Lower leg skin (tissue), 4 donors: ENCODE results near the gene PRRT1B. TPM values are rescaled to one million over a fixed set of nuclear protein-coding genes. Genes with fewer than 3 reads are reported as not detected.

Experiments
- DNase-seq, 2 donors: peaks; one replicate each; pipeline ENCODE4 v3.0.0-alpha.2; 2019; ENCODE audit warnings: low spot score in 2 of 2
- H3K4me3 ChIP-seq: fragments of 200-600 bp; sonication (generic); 2 replicates; pipeline ENCODE4 v1.5.1; 2017; ENCODE audit warnings: mild to moderate bottlenecking, low read depth; ENCODE audit not compliant: poor library complexity, severe bottlenecking
- POLR2A ChIP-seq, 2 donors: fragments of 450-650 bp; IDR thresholded peaks; one replicate each; pipeline ENCODE4 v1.6.1; 2016 to 2017; ENCODE audit warnings: antibody characterized with exemption in 2 of 2, mild to moderate bottlenecking in 1 of 2, moderate library complexity in 1 of 2
- WGBS, 2 donors: methylation state at CpG; one replicate each; pipeline ENCODE4 v1.1.5; 2018; 5-methylcytosine and 5-hydroxymethylcytosine counted together
- intact Hi-C: fragments of 100-400 bp; cut with DNase I; formaldehyde crosslinking; loops from one replicate; pipeline ENCODE4 v1.15.0; 2023; ENCODE audit warnings: low total_unique reads
- total RNA-seq, 4 donors: library from RNA; depleted of rRNA; stranded (reverse); fragments of >200 nt; gene quantifications; one replicate each; pipeline ENCODE4 v1.1.0, GENCODE V29; 2016
- TF ChIP-seq, protein P1 (sequence below), 3 donors: fragments of 450-650 bp; IDR thresholded peaks; one replicate each; pipeline ENCODE4 v1.5.1; 2016; ENCODE audit warnings: antibody characterized with exemption in 3 of 3, mild to moderate bottlenecking in 3 of 3, moderate library complexity in 2 of 3

Gene PRRT1B
- total RNA-seq, 4 donors from 2014 or later = not detected

DNA sequence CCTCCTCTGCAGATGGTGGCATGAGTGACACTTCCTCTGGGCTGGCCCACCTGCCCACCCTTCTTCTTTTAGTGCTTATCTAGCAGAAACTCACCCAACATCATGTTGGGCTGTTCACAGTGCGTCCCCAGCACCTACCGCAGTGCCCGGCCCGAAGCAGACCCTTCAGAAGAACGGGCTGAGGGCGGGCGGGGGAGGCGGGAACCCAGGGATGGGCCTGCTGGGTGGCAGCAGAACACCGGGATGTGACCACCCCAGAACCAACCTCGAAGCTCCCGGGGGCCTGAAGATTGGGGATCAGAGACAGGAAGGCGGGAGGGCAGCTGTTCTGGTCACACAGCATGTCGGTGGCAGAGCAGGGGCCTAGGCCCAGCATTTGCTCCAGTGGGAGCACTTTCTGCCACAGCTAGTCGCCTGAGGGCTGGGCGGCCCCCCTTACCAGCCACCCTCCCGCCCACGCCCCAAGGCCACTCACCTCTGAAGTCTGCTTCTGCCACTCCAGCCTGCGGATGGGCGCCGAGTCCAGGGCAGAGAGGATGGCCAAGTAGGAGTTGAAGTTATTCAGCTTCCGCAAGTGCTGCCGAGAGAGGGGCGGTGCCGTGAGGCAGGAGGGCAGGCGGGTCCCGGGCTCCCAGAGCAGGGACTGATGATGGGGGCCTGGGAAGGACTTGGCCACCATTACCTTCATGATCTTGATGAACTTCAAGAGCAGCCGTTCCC lies 38.7 kb downstream of the PRRT1B start:
- no peak for TF ChIP-seq POLR2A (IDR thresholded peaks at IDR 0.05)
- TF ChIP-seq, protein P1, sequence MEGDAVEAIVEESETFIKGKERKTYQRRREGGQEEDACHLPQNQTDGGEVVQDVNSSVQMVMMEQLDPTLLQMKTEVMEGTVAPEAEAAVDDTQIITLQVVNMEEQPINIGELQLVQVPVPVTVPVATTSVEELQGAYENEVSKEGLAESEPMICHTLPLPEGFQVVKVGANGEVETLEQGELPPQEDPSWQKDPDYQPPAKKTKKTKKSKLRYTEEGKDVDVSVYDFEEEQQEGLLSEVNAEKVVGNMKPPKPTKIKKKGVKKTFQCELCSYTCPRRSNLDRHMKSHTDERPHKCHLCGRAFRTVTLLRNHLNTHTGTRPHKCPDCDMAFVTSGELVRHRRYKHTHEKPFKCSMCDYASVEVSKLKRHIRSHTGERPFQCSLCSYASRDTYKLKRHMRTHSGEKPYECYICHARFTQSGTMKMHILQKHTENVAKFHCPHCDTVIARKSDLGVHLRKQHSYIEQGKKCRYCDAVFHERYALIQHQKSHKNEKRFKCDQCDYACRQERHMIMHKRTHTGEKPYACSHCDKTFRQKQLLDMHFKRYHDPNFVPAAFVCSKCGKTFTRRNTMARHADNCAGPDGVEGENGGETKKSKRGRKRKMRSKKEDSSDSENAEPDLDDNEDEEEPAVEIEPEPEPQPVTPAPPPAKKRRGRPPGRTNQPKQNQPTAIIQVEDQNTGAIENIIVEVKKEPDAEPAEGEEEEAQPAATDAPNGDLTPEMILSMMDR (IDR thresholded peaks at IDR 0.05) = no peak
- intact Hi-C loops = no loop called here
- 92 to 93% methylated on average over 27 of the region's 27 CpGs for WGBS, 2 donors
- no peak for DNase-seq
- no peak overlapping the region for H3K4me3 ChIP-seq

DNA sequence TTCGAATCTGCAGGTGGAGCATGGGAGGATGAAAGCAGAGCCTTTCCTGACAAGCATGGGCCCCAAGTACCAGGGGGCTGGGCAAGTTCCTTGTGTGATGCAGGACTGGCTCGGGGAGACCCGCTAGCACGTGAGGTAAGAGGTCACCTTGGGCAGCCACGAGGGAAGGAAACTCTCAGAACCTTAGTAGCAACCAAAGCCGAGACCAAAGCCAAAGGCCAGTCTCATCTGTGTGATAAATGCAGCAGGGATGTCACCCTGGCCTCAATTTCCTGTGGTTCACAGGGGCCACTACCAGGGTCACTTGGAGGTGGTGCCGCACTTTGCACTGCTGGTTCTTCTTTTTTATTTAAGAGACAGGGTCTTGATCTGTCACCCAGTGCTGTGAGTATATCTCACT lies 39.5 kb downstream of the PRRT1B start:
- DNase-seq = no peak
- no peak for TF ChIP-seq POLR2A (IDR thresholded peaks at IDR 0.05)
- TF ChIP-seq, protein P1 (IDR thresholded peaks at IDR 0.05) = no peak
- intact Hi-C loops = no loop called here
- 79 to 86% methylated on average over 7 of the region's 7 CpGs for WGBS, 2 donors
- no peak overlapping the region for H3K4me3 ChIP-seq

DNA sequence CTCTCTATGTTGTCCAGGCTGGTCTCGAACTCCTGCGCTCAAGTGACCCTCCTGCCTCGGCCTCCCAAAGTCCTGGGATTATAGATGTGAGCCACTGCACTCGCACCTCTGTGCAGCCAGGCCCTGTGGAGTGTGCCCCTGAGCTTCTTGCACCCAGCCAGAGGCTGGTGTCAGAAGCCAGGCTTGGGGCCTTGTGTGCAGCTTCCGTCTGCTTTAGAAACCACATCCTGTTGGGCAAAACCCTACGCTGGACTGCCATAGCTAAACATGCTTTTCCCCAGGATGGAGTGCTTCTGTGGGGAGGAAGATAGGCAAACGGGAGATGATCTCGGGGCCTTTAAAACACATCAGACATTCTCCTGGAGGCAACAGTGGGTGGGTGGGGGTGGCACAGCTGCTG lies 40.1 kb downstream of the PRRT1B start:
- H3K4me3 ChIP-seq = no peak overlapping the region
- WGBS, 2 donors = 73 to 78% methylated on average over 8 of the region's 8 CpGs
- no peak for TF ChIP-seq POLR2A (IDR thresholded peaks at IDR 0.05)
- TF ChIP-seq, protein P1 (IDR thresholded peaks at IDR 0.05) = no peak
- intact Hi-C loops = no loop called here
- DNase-seq = no peak

DNA sequence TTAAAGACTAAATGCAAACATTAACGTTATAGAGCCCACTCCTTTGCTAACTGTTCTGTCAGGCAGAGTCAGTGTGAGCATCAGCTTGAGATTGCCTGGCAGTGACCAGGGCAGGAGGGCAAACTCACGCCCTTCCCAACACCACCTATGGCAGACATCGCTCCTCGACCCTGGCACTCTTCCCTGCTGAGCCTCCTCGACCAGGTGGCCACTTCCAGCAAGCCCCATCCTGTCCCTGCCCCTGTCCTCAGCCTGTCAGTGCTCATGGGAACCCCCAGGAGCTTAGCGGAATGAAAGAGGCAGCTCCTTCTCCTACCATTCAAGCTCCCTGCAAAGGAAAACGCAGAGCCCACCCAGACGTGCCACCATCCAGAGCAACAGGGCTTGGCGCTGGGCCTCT lies 42.0 kb downstream of the PRRT1B start:
- TF ChIP-seq POLR2A (IDR thresholded peaks at IDR 0.05) = no peak
- TF ChIP-seq, protein P1 (IDR thresholded peaks at IDR 0.05) = no peak
- DNase-seq = no peak
- WGBS, 2 donors = 77 to 80% methylated on average over 9 of the region's 9 CpGs
- intact Hi-C loops = no loop called here
- H3K4me3 ChIP-seq = no peak overlapping the region

DNA sequence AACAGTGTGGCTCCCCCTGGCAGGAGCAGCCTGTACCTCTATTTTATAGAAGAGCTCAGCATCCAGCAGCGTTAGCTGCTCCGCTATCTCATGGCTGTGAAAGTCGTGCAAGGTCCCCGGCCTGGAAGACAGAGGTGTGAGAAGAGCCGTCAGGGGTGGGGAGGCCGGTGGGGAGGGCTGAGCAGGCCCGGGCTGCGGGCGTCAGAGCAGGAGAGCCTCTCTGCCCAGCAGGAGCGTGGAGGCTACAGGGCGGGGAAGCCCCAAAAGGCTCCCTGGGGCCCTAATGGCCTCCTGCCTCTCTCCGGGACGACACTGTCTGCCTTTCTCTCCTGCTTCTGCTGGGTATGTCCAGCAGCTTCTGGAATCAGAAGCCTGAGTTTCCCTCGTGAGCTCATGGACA lies 42.6 kb downstream of the PRRT1B start:
- no peak overlapping the region for H3K4me3 ChIP-seq
- intact Hi-C loops = no loop called here
- 80 to 89% methylated on average over 13 to 14 of the region's 14 CpGs for WGBS, 2 donors
- TF ChIP-seq POLR2A (IDR thresholded peaks at IDR 0.05) = no peak
- TF ChIP-seq, protein P1 (IDR thresholded peaks at IDR 0.05) = no peak
- DNase-seq = no peak

DNA sequence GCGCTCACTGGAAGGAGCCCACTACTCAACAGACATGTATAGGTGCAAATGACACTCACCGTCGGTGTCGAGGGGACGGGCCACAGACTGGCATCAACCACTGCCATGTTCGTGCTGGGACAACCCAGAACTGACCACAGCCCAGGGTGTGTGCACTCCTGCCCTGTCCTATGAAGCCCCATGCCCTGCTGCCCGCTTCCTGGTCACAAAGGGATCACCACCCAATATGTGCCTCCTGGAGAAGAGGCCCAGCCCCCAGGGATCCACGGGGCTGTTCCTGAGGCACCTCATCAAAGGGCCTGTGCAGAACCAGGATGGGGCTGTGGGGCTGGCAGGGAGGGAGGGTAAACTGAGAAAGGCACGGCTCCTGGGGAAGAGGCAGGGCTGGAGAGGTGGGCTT lies 43.1 kb downstream of the PRRT1B start:
- no peak overlapping the region for H3K4me3 ChIP-seq
- 87 to 88% methylated on average over 9 of the region's 9 CpGs for WGBS, 2 donors

More for the DNA sequence above, 43.1 kb downstream of the PRRT1B start:
- intact Hi-C loops = no loop called here
- no peak for TF ChIP-seq POLR2A (IDR thresholded peaks at IDR 0.05)
- TF ChIP-seq, protein P1 (IDR thresholded peaks at IDR 0.05) = no peak
- DNase-seq = no peak
